GM19043 (cell line): Measurements from ENCODE around the gene C4BPA.

Experiments used
- ATAC-seq: cut with Tn5 transposase; IDR thresholded peaks from one replicate; pipeline ENCODE4 v1.9.1; 2021; ENCODE audit warnings: low read depth; ENCODE audit not compliant: unreplicated experiment

The C4BPA gene

DNA sequence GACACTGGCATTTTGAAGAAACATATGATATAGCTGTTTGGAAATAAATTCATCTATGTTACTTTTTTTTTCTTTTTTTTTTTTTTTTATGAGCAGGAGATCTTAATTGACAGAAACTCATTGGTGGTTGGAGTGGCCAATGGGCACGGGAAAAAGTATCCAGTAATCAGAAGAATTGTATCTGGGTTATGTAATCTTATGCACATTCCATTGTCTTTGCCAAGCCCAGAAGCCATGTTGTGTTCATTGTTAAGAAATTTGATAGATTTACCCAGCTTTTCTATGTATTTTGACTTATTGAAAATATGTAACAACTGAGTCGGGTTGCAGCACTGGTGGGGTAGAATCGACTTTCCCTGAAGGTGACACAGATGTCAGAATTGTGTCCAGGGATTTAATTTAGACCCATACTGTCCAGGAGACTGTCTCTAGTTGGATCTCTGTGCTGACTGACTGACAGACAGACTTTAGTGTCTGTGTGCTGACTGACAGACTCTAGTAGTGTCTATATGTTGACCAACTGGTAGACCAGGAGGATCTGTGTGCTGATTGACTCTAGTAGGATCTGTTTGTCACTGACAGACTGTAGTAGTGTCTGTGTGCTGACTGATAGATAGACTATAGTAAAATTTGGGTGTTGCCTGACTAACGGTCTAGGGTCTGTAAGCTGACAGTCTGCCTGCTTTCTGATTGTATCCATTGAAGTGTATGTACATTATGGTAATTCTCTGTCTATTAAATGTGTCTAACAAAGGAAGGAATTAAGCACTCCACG lies 27.7 kb upstream of the C4BPA start:
- ATAC-seq, result no peak

DNA sequence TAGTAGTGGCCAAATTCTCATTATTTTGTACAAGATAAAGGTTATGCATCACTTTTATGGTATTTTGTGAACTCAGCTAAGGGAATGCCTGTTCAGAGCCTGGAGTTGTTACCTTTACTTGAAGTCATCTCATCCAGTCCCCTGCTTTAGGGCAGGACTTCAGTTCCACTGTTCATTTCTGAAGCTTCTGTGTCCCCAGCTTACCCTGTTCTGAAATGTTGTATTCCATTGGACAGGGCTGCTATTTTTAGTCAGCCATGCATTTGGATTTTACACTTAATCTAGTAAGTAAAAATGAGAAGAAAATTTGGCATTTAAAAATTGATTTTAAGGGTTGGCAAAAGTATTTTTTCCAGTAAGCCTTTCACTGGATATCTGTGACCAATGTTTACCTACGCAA lies 27.0 kb upstream of the C4BPA start:
- no peak for ATAC-seq

DNA sequence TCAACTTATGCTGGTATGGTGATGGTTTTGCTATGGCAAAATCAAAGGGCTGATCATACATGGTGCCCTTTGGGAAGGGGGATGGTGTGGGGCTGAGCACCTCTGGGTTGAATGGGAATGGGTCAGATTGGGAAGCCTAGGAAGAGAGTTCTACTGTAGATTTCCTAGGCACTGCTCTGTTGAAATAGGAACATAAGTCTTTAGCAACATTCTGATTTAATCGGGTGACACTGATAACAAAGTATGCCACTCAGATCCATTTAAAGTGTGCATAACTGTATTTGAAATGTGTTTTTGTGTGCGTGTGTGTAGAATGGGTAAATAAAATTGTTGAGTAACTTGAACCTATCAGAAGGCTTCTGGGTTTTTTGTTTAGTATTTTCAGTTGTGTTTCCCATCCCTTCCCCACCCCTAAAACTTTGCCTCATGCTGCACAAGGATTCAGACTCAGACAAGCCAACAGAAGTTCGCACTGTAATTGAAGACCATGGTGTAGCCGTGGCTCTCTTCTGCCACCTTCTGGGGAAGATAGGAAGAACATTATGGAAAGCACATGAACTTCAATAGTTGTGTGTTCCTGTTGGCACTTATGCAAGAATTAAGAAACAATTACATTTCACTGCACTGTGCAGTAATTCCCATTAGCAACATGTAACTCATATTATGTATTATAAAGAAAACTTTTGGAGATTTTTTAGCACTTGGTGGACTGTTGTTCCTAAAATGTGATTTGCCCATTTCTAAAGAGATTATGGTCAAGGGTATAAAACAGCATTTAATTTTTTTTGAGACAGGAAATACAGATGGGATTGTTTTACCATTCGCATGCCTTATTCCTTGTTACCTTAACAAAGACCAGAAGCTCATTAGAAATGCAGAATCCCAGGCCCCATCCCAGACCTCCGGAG lies 26.3 kb upstream of the C4BPA start:
- peak; percentile 63 for ATAC-seq

DNA sequence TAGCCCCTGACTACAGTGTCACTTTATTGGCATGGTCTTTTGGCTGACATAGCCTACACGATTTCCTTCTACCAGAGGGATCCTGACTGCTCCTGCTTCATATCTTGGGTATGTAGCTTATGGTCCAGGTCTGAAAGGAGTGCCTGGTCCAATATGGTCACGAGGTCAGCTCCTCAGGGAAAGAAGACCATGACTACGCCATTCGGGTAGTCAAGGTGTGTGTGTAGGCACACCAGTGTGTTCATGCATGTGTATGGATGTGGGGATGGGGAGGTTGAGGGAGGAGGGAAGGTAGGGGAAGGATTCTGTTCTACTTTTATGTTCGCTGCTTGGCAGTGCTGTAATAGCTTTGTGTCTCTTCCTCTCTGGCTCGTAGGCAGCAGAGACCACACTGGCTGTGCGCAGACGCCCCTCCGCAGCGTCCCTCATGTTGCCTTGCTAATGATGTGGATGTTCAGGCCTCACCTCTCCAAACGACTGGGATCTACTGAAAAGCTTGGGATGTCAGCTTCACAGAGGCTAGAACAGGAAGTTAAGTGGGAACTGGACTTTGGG lies 25.4 kb upstream of the C4BPA start:
- no peak for ATAC-seq

DNA sequence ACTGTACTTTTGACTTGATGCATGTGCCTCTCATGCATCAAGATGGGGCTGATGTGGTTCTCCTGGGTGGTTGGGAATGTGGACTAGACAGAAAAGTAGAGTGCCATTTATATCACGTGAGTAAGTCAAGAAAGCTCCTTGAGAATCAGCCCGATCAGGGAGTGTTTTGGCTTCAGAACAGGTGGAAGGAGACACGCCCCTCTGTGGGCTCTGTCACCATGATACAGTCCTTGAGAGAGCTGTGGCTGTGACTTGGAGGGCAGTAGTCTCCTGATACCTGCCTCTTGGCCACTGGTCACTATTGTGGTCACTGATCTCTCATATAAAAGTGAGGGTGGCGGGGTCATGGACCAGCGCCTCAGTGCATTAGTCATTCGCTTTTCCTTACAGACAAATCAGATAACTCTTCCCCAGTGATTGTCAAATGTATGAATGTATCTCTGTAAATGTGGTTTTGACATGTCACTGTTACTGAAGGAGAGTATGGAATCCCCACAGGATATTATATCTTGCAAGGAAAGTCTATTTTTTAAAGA lies 24.3 kb upstream of the C4BPA start:
- no peak for ATAC-seq

DNA sequence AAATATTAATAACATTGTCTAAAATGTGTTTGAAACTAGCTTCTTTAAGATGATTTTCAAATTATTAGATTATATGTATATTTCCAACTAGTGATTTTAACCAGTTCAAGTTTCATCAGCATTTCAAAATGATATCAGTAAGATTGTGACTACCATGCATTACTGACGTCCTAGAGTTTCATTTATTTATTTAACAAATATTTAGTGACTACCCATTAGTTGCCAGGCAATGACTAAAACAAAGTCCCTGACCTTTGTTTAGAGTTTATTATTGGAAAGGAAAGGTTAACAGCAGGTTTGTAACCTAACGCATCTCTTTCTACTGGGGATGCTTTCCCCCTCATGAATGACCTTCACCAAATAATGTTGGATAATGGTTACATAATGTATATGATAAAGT lies 22.9 kb upstream of the C4BPA start:
- no peak for ATAC-seq

DNA sequence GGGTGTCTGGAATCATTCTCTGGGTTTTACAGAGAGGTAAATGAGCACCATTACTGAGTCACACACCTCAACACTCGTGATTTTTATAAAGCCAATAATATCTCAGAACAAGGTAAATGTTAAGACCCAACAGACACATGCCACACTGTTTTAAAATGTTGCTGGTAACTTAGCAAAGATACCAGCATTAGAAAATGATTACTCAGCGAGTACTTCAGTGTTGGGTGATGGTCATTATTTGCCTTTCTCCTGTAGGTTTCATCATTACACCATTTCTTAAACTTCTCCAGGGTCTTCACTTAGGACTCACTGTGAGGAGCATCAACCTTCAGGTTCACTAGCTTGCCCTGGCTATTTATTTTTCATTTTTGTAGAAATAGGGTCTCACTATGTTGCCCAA lies 22.2 kb upstream of the C4BPA start:
- no peak for ATAC-seq

DNA sequence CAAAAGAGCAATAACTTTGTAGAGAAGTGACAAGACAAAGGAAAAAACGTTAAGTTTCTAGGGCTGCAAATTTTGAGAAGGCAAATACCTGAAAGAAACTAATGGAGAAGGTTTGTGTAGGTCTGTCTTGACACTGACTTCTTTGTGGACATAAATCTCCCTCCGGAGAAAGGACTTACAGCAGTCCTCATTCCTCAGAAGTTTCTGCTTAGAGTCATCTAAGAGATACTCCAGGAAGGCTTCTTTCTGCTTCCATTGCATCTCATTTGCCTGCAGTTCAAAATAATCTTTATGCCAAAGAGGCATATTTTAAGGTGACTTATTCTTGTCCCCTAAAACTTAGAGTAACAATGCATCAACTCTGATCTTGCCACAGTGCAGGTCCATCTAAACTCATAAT lies 19.8 kb upstream of the C4BPA start:
- no peak for ATAC-seq

DNA sequence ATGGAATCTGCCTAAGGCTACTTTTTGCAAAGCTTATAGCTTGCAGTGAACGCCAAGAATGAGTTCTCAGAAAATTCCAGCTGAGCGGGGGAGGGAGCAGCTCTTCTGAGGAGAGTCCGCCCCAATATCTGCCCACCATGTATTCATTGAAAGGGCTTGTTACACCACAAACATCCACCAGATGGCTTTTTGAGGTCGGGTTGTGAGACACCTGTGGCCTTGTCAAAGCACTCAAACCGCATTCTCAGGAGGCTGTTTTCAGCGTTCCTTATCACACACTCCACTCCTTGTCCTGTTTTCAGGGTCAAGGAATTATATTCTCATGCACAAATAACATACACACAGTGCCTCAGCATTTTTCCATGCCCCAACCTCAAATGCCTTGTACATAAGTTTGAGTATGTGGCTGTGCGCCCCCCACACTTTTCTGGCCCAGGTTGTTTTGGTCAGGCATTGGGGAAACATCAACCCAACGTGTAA lies 19.3 kb upstream of the C4BPA start:
- ATAC-seq, result peak; percentile 84

DNA sequence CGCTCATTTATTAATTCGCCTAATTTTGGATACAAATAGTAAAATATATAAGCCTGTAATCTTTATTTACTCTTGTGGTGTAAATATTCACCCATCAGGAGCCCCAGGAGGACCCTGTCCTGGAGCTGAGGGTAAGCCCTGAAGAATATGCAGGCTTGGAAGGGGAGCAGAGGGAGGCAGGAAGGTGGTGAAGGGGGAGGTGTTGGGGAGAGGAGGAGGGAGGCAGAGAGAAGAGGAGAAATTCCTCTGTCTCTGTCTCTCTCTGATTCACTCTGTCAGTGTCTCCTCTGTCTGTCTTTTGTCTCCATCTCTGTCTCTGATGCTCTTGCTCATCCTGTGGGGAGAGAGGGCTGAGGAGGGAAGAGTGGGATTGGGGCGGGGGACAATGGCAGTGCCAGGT lies 18.1 kb upstream of the C4BPA start:
- ATAC-seq, result no peak

DNA sequence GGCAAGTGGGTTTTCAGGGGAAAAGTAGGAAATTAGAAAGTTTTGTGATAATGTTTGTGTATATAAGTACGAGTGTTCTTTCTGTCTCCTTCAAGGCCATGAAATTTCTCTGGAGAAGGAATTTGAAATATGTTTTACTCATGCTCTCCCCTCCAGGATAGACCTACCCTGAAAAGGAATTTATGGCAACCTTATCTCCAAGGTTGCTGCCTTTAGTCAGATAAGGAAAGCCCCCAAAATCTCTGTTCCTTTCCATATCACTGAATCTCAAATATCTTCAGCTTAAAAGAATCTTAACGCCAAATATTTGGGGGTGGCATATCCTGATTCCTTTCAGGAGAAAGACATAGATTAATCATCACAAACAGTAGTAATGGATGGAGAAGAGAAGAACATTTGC lies 15.9 kb upstream of the C4BPA start:
- no peak for ATAC-seq

DNA sequence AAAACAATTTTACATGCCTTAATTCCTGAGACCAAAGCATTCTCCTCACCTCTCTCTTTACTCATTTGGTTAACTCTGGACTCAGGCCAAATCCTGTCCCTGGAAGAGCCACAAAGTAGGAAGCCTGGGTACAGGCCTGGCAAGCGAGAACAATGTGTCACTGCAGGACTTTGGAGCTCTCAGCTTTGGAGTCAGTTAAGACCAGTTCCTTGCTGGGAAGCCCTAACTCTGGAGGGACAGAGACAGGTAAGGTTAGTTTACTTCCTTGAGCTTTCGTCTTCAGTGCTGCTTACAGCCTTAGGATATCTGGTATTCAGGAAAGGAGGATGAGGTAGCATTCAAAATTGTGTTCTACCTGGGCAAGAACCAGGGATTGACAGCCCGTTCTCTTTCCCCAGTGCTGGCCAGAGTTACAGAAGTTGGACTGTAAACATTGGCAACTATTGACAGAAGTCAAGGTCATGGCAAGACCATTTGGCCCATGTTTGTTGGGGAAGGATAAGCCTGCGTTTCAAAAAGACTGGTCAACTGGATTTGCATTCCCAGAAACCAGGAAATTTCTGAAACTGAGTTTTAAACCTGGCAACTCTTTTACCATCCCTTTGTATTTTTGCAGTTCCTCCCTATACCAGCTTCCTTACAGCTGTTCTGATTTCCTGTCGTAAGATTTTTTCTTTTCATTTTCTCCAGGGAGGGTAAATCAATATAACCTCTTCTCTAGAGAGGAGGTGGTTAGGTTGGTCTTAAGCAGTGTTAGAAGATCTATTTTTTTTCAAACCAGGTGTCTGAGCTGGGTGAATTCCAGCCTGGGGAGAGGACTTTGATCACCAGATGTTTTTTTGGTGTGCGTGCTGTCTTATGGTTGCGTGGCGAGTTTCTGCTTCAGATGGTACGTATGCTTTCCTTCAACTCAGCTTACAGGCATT lies 15.1 kb upstream of the C4BPA start, which contains the start of gene C4BPB:
Gene C4BPB, plus strand, starts transcription at position 160 of the 926 bp plus-strand sequence. Its CDS starts 672 bp downstream, at position 832.
- ATAC-seq, result no peak

DNA sequence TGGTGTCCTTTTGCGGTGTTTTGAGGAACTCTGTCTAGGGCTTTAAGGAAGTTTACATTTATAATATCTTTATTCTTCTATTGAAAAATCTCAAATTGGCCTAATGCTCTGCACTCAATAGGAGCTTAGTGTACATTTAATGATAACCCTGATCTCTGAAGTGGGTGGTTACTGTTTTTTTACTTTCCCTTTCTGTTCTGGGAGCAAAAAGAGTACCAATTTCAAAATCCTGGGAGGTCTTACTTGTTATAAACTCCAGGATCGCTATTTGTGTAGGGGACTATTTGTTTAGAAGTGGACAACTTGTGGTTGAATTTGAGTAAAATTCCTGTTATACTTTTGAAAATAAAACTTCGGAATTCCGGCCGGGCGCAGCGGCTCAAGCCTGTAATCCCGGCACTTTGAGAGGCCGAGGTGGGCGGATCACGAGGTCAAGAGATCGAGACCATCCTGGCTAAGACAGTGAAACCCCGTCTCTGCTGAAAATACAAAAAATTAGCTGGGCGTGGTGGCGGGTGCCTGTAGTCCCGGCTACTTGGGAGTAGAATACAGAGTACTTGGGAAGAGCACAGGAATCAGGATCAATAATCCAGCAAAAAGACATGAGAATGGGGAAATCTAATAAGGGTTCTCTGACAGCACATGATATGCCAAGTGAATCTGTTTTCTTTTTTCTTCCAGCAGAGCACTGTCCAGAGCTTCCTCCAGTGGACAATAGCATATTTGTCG lies 14.2 kb upstream of the C4BPA start:
- no peak for ATAC-seq

DNA sequence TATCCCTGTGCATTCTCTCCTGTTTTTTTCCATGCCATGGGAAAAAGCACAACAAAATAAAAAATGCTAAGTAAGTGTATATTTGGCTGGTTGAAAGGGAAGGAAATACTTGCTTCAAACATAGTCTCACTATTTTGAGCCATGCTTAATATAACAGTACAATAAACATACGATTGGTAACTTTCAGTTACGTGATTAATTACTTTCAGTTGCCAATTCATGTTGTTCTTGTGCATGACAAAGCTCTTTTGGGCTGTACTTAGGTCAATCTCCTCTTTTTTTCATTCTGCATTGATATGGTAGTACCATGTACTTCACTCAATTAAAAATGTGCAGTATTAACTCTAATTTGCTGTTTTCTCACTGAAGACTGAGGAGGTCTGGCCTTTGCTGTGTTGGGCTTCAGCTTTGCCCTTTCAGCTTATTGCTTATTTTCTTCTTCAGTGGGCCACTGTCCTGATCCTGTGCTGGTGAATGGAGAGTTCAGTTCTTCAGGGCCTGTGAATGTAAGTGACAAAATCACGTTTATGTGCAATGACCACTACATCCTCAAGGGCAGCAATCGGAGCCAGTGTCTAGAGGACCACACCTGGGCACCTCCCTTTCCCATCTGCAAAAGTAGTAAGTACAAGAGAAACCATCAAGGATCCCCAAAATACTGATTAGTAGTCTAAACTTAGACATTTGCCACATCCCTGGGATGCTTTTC lies 12.7 kb upstream of the C4BPA start:
- no peak for ATAC-seq

DNA sequence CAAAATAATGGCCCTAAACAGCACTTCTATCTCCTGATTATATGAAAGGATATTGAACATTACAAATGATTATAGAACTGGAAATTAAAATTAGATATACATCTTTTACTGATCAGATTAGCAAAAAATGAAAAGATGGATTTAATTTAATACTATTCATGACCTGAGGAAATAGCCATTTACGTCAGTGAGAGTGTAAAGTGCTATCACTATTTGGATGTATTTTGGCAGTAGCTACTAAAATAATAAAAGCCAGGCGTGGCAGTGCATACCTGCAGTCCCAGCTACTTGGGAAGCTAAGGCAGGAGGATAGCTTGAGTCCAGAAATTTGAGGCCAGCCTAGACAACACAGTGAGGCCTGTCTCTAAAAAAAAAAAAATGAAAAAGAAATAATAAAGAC lies 10.1 kb upstream of the C4BPA start:
- ATAC-seq, result no peak

DNA sequence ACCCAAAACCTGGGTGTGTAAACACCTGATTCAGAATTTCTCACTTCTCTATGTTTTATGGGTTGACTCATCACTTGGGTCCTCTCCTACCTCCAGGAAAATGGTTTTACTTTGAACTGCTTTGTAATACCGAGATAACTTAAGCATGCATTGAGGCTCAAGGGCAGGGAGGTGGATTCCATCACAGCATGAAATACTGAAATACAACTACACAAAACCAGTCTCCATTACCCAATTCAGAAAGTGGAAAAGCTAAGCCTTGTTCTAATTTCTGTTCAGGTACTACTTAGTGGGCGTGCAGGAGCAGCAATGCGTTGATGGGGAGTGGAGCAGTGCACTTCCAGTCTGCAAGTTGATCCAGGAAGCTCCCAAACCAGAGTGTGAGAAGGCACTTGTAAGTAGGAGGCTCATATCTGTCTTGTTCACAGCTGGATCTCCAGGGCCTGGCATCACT lies 6.1 kb upstream of the C4BPA start:
- ATAC-seq, result peak; percentile 85

DNA sequence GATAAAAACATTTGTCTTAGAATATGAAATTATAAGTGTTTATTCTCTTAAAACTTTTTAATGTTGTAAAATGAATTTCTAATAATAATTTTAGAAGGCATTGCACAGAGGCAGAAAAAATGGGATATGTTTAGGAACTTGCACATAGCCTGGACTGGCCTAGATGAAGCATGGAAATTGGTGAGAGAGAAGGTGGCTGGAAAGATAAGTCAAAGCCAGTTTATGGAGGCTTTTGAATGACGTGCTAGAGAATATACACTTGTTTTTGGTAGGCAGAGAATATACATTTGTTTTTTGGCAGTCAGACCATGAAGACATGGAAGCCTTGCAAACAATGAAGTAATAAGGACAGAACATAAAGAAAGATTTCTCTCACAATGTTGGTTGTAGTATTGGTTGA lies 2.3 kb upstream of the C4BPA start:
- ATAC-seq, result no peak

DNA sequence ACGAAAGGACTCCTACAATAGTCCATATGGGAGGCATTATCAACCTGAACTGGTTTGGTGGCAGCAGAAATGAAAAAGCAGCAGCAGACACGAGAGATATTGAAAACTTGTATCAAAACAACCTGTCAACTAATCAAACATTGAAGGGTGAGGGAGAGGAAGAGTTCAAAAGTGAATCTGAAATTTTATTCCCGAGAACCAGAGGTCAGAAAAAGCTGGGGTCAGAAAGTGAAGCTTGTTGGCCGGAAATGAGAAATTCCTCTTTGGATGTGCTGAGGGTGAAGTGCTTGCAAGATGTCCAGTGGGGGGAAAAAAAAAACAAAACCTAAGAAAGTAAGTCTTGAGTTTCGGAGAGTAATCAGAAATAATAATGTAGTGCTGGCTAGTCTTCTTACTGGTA lies 1.9 kb upstream of the C4BPA start:
- no peak for ATAC-seq

DNA sequence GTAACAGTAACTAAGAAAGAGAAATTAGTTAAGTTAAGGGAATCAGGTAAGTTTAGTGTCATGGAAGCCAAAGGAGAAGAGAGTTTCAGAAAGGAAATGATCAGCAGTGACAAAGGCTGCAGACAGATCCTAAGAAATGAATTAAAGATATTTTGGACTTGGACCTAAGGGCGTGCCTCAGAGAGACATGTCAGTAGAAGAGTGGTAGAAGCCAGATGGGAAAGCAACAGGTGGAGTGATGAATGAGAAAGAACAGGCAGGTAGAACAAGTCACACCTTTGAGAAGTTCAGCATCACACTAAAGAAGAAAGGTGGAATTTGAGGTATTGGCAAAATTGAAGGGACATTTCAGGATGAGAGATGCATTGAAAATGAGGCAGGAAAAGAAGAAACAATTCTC lies 1.4 kb upstream of the C4BPA start:
- ATAC-seq, result no peak
